BJ (cell line): Measurements from ENCODE around the gene TTLL11. TPM values are rescaled to one million over a fixed set of nuclear protein-coding genes. Genes with fewer than 3 reads are reported as not detected.

Experiments
- CTCF ChIA-PET: fragments of 350-600 bp; formaldehyde crosslinking; extraction: SDS; loops from one replicate; lab custom pipeline; 2021; ENCODE audit warnings: antibody characterized with exemption, inconsistent platforms; lab: Yijun Ruan, JAX
- POLR2A ChIA-PET: fragments of 300-600 bp; sonication (Branson Sonifier 250); formaldehyde crosslinking; extraction: SDS; loops from one replicate; lab custom pipeline; 2021; ENCODE audit warnings: antibody characterized with exemption; lab: Charles Lee
- DNase-seq: peaks from one replicate; pipeline ENCODE4 v3.0.0-alpha.2; 2011; ENCODE audit warnings: low read depth
- H3K27me3 ChIP-seq: 2 replicates; pipeline ENCODE4 v1.6.0; 2011; ENCODE audit warnings: low read length; ENCODE audit not compliant: control insufficient read depth, insufficient read depth
- H3K36me3 ChIP-seq: 2 replicates; pipeline ENCODE4 v1.5.1; 2011; ENCODE audit warnings: low read length; ENCODE audit not compliant: control insufficient read depth, insufficient read depth
- H3K4me3 ChIP-seq: 2 replicates; pipeline ENCODE4 v1.5.1; 2011; ENCODE audit warnings: low read depth, mild to moderate bottlenecking, control low read depth, low read length
- polyA plus RNA-seq: library from polyadenylated mRNA; depleted of rRNA; stranded (reverse); fragments of >200 nt; gene quantifications from 2 replicates; pipeline ENCODE4 v1.2.3, GENCODE V29; 2011
- TF ChIP-seq, protein P1 (sequence below): IDR thresholded peaks from 2 replicates; pipeline ENCODE4 v1.5.1; 2011; ENCODE audit warnings: low read depth, mild to moderate bottlenecking, control low read depth, inconsistent platforms, low read length, moderate library complexity; ENCODE audit not compliant: insufficient read depth

Gene TTLL11
- polyA plus RNA-seq, 1 experiment, result 5.6 TPM

- TF ChIP-seq, protein P1, sequence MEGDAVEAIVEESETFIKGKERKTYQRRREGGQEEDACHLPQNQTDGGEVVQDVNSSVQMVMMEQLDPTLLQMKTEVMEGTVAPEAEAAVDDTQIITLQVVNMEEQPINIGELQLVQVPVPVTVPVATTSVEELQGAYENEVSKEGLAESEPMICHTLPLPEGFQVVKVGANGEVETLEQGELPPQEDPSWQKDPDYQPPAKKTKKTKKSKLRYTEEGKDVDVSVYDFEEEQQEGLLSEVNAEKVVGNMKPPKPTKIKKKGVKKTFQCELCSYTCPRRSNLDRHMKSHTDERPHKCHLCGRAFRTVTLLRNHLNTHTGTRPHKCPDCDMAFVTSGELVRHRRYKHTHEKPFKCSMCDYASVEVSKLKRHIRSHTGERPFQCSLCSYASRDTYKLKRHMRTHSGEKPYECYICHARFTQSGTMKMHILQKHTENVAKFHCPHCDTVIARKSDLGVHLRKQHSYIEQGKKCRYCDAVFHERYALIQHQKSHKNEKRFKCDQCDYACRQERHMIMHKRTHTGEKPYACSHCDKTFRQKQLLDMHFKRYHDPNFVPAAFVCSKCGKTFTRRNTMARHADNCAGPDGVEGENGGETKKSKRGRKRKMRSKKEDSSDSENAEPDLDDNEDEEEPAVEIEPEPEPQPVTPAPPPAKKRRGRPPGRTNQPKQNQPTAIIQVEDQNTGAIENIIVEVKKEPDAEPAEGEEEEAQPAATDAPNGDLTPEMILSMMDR, result no peak
- Histone ChIP-seq H3K4me3 (no peak overlapping the region), H3K36me3 (no peaks in the 10 kb centered on the region), H3K27me3 (peaks cover 16% of the 10 kb centered on the region)
- POLR2A ChIA-PET, result no interaction called here
- DNase-seq, result no peak
- CTCF ChIA-PET, result interaction anchor here (1.1 to 9.3 kb wide), 3 partner anchors 10 to 237 kb away, joined by 3 to 100 read pairs (median 11); no protein-coding TSS in a partner anchor
Observed at GRCh38 chr9:122113574-122113973, 20.5 kb upstream of the TTLL11 start.

GRCh38 chr9:122112238-122112637 lies 19.1 kb upstream of the TTLL11 start:
- TF ChIP-seq, protein P1, result no peak
- peaks cover 16% of the 10 kb centered on the region for H3K27me3 ChIP-seq
- POLR2A ChIA-PET, result no interaction called here
- CTCF ChIA-PET, result interaction anchor here (0.6 to 9.3 kb wide), 3 partner anchors 11 to 239 kb away, joined by 3 to 100 read pairs (median 11); no protein-coding TSS in a partner anchor
- no peak for DNase-seq
- no peak overlapping the region for H3K4me3 ChIP-seq
- H3K36me3 ChIP-seq, result no peaks in the 10 kb centered on the region

DNA sequence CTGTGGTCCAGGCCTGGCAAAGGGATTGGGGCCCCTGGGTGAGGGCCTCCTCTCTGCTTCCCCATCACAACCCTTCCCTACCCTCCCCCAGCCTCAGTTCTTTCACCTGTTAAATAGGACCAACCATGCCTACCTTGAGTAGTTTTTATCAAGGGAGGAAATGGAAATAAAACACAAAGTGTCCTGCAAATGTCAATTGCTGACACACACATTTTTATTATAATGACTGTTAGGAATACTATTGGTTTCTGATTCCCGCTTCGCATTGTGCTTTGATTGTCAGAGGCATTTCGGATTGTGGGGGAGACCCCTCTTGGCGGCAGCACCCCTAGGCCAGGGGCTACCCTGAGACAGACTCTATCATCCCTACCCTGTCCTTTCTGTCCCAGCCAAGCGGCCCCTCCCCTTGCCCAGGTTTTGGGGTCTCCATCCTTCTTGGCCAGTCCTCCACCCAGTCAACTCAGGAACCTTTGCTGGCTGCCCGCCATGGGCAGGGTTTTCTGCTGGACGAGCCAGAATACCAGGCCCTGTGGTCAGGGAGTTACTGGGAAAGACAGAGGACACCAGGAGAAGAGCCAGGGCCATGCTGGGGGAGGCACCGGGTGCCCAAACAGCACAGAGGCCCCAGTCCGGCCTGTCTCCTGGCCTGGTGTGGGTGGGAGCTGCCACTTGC lies 18.4 kb upstream of the TTLL11 start:
- no peak overlapping the region for H3K4me3 ChIP-seq
- H3K36me3 ChIP-seq, result no peaks in the 10 kb centered on the region
- TF ChIP-seq, protein P1, result no peak
- H3K27me3 ChIP-seq, result peaks cover 16% of the 10 kb centered on the region
- ChIA-PET CTCF (interaction anchor here (0.7 to 9.3 kb wide), 4 partner anchors 12 to 387 kb away, joined by 3 to 100 read pairs (median 26); no protein-coding TSS in a partner anchor), POLR2A (no interaction called here)
- no peak for DNase-seq

GRCh38 chr9:122110100-122110833 lies 17.2 kb upstream of the TTLL11 start:
- DNase-seq, result no peak
- TF ChIP-seq, protein P1, result no peak

GRCh38 chr9:122109035-122109813 lies 16.1 kb upstream of the TTLL11 start:
- DNase-seq, result no peak
- CTCF ChIA-PET, result interaction anchor here (1.3 to 9.3 kb wide), 3 partner anchors 11 to 241 kb away, joined by 4 to 100 read pairs (median 40); no protein-coding TSS in a partner anchor
- TF ChIP-seq, protein P1, result no peak
- Histone ChIP-seq H3K36me3 (no peaks in the 10 kb centered on the region), H3K4me3 (no peak overlapping the region), H3K27me3 (peaks cover 9% of the 10 kb centered on the region)
- POLR2A ChIA-PET, result no interaction called here

More at GRCh38 chr9:122110100-122110833, 17.2 kb upstream of the TTLL11 start:
- Histone ChIP-seq H3K4me3 (no peak overlapping the region), H3K27me3 (peaks cover 16% of the 10 kb centered on the region), H3K36me3 (no peaks in the 10 kb centered on the region)
- ChIA-PET CTCF (interaction anchor here (5.6 to 9.3 kb wide), 2 partner anchors 12 to 13 kb away, joined by 40 to 100 read pairs; no protein-coding TSS in a partner anchor), POLR2A (no interaction called here)
